Cardiac fibroblast (primary cell): ENCODE results near the gene PLIN4.

ENCODE experiments used
- DNase-seq, 2 donors: peaks; one replicate each; pipeline versions ENCODE4 v3.0.0 to v3.0.0-alpha.2; 2010; ENCODE audit warnings: low read depth in 2 of 2
- H3K4me3 ChIP-seq, 2 donors: replicated peaks in 1 of 2; 1 replicate in 1 of 2; 2 replicates in 1 of 2; pipeline ENCODE4 v1.5.1; 2011; ENCODE audit warnings: low read depth in 2 of 2, low read length in 2 of 2, mild to moderate bottlenecking in 2 of 2, moderate library complexity in 1 of 2
- CTCF ChIP-seq: IDR thresholded peaks from one replicate; pipeline ENCODE4 v1.5.1; 2011; ENCODE audit warnings: low read depth, mild to moderate bottlenecking, low read length, inconsistent platforms

Gene PLIN4

GRCh38 chr19:4517451-4518057 is 732 bp downstream of the PLIN4 start:
- no peak for TF ChIP-seq CTCF
- peak overlapping the region in 1 of 2 donors; percentile 11 for H3K4me3 ChIP-seq
- DNase-seq, result no peak

- TF ChIP-seq CTCF, result no peak
- peak in 1 of 2 donors; percentile 18 for DNase-seq
These were observed 1.4 kb downstream of the PLIN4 start for GRCh38 chr19:4516939-4517300.

GRCh38 chr19:4516199-4516938 is 1.9 kb downstream of the PLIN4 start:
- H3K4me3 ChIP-seq, result no peak overlapping the region
- TF ChIP-seq CTCF, result no peak
- no peak for DNase-seq

More at GRCh38 chr19:4516939-4517300, 1.4 kb downstream of the PLIN4 start:
- no peak overlapping the region for H3K4me3 ChIP-seq

GRCh38 chr19:4515732-4516131 is 2.6 kb downstream of the PLIN4 start:
- DNase-seq, result no peak
- TF ChIP-seq CTCF, result no peak

GRCh38 chr19:4513248-4513647 is 5.0 kb downstream of the PLIN4 start:
- no peak for DNase-seq
- no peak for TF ChIP-seq CTCF
- H3K4me3 ChIP-seq, result no peak overlapping the region

More at GRCh38 chr19:4515732-4516131, 2.6 kb downstream of the PLIN4 start:
- no peak overlapping the region for H3K4me3 ChIP-seq

- no peak for TF ChIP-seq CTCF
- no peak for DNase-seq
- H3K4me3 ChIP-seq, result no peak overlapping the region
These were observed 6.2 kb downstream of the PLIN4 start for GRCh38 chr19:4512070-4512469.
